GM19324 (cell line): ENCODE results near the gene DNHD1.

ENCODE experiments used
- ATAC-seq: cut with Tn5 transposase; IDR thresholded peaks from one replicate; pipeline ENCODE4 v1.9.1; 2021; ENCODE audit warnings: mild to moderate bottlenecking, moderate library complexity; ENCODE audit not compliant: unreplicated experiment, low FRiP score

Gene DNHD1

DNA sequence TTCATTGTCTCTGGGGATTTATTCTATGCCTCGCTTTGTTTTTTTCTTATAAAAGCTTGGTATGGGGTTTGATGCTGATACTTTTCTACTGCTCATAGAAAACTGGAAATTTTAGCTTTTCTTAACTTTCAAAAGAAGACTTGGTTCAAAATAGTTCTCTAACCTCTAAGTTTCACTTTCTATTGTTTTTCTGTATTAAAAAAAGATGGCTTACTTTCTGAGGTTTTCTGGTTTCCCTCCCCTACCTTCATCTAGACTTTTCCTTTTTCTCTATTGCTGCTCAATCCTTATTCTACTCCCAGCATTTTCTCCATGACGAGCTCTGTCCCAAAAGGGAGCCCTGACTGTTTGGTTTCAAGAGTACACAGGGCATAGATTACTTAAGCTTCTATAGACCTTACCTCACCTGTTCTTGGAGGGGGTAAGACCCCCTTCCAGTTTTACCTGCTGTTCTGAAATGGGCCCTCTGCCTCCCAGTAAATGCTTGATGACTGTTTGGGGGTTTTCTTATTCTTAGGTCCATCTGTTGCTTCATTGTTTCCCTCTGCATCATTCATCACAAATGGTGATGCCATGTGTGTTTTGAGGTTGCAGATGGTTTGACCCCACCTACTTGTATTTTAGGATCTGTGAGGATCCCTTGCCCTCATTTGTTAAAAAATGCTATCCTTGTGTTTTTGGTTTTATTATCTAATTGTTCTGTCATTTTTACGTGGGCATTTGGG lies 29.5 kb downstream of the DNHD1 start:
- no peak for ATAC-seq

DNA sequence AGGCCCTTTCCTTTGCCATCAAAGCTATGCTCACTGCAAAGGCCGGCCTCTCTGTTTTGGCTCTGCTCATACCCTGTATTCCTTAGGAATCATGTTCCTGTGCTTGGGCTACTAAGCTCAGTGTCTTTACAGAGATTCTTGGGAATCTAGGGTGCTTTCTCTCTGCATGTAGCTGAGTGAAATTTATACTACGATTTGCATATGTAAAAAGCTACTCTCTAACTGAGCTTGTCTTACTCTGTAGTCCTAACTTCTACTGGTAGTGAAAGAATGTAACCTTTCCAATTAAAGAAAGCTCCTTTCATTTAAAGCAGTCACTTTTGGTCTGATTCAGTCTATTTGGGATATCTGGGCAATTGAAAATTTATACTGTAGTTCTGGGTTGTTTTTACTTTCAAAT lies 32.2 kb downstream of the DNHD1 start:
- no peak for ATAC-seq

DNA sequence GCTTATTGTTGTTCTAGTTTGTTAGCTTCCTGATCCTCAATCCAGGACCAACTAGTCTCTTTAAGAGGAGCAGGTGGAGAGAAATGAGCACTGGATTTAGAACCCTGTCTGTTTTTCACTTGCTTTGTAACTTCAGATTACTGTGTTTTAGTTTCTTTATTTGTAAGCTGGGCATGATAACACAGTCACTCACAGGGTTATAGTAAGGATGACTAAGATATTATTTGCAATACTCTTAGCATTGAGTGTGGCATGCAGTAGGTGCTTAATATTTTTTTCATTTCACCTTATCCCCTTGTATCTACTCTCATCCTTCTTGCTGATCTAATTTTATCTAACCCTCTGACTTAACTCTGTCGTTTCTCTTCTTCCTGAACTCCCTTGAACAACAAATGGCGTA lies 33.8 kb downstream of the DNHD1 start:
- ATAC-seq: no peak

DNA sequence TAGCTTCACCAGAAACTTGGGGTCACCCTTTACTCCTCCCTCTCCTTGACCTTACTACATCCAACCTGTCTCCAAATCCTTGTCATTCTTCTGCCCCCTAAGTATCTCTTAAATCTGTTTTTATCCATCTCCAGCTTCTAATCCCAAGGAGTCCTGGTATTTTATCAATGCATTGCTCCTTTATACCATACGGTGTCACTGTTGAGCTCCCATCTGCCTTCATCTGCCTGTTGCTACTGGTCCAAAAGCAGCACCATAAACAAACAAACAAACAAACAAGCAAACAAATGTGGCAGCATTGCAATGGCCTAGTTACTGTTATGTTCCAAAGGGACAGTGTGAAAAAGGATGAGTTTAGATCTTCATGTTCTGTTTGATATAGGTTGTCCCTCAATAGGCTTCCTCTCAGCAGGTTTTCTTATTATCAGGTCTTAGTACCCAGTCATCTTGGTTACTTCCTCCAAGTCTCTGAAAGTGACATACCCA lies 34.2 kb downstream of the DNHD1 start:
- no peak for ATAC-seq

DNA sequence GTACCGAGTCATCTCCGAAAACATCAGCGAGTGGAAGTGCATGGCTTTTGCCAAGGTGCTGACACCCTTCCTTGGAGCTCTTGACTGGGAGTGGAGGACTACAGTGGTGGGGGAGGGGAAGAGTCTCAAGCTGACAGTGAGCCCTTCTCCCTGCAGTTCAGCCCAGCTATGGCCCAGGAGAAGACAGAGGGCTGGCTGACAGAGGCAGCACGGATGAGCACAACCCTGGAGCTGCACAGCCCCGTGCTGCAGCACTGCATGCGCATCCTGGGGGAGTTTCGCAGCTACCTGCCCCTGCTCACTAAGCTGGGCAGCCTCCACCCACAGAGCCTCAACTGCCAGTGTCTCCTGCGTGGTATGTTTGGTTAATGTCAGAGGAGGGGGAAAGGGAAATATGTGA lies 41.4 kb downstream of the DNHD1 start:
- ATAC-seq: no peak

DNA sequence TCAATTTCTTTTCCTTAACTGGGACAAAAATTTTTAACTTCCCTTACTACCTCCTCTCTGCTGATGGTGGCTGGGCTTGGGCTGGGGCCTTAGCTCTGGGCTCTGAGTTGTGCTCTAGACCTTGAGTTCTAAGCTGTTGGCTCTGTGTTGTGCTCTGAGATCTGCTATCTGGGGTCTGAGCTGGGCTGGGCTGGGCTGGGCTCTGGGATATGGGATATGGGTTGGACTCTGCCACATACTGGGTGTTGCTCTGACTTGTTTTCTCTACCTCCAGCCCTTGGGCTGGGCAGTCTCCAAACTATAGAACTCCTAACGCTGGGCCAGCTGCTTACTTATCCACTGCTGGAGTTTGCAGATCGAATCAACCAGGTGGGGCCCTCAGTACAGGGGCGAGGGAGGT lies 41.9 kb downstream of the DNHD1 start:
- no peak for ATAC-seq

DNA sequence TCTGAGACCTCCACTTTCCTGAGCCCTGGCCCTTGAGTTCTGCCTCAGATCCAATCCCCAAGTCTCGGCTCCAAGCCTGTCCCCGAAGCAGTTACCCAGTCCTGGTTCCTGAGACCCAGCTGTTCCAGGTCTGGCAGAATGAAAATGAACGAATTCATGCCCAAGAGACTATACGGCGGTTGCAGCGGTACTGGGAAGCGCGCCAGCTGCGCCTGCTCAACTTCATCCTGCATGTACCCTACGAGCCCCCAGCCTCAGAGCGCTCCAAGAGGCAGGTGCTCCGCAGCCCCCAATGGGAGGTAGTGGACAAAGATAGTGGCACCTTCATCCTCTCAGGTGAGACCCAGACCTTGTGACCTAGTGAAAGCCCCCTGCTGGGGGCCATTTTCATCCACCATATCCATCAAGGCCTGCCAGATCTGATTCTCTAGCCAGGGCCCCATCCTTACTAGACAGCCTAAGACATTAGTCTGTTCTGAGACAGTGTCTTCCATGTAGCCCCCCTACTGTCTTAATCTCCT lies 42.7 kb downstream of the DNHD1 start:
- ATAC-seq: no peak

DNA sequence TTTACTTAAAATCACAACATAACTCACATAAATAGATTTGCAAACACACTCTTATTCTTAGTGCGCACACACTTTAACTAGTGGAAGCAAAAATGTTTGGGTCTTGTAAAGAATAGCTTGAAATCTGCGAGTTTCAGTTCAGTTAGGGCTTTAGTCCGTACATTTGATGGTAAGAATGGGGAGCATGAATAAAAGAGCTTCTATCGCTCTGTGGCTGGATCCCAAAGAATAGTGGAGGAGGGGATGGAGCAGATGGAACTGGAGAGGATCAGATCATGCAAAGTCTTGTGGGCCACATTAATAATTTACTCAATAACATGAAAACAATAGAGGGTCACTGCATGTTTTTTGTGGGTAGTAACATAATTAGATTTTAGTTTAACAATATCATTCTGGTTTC lies 44.3 kb downstream of the DNHD1 start:
- ATAC-seq: no peak

DNA sequence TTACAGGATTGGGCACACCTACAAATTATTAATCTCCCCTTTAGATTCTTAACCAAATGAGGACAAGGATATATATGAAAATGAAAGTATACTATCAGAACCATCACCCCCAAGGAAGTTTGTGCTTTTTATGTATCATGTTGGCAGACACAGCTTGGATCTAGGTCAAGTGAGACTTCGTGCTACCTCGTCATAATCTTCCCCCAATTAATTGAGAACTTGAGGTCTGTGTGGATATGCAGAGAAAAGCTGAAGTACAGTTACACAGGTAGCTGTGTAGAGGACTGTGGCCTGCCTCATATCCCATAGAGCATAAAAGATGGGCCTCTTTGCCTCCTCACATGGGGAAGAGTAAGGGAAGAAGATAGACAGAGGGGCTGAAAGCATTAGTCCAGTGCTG lies 45.6 kb downstream of the DNHD1 start:
- no peak for ATAC-seq

DNA sequence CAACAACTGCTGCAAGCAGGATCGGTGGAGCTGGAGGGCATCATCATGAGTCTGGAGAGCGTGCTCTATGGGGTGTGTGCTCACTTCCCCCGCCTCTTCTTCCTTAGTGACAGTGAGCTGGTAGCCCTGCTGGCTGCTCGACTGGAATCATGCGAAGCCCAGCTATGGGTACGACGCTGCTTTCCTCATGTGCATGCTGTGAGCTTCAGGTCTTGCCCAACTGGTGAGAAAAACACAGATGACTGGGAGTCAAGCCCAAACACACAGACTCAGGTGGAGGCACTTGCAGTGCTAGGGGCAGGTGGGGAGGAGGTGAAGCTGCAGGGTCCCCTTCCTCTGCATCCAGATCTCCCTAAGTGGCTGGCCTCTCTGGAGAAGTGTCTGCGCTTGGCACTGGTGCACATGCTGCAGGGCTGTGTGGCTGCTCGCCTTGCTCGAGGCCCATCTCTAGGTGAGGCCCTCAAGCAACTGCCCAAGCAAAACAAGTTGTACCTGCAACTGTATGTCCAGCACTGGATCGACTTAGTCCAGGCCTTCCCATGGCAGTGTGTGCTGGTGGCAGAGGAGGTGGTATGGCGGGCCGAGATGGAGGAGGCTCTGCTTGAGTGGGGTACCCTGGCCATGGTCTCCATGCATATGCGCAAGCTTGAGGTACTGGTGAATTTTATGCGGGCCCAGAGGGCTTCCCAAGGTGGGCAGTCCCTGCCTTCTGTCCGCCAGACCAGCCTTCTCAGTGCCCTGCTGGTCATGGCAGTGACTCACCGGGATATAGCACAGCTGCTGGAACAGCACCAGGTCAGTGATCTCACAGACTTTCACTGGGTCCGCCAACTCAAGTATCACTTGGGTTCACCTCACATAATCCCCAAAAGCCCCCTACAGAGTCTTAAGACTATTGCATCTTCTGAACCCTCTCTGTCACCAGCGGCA lies 48.1 kb downstream of the DNHD1 start:
- no peak for ATAC-seq

DNA sequence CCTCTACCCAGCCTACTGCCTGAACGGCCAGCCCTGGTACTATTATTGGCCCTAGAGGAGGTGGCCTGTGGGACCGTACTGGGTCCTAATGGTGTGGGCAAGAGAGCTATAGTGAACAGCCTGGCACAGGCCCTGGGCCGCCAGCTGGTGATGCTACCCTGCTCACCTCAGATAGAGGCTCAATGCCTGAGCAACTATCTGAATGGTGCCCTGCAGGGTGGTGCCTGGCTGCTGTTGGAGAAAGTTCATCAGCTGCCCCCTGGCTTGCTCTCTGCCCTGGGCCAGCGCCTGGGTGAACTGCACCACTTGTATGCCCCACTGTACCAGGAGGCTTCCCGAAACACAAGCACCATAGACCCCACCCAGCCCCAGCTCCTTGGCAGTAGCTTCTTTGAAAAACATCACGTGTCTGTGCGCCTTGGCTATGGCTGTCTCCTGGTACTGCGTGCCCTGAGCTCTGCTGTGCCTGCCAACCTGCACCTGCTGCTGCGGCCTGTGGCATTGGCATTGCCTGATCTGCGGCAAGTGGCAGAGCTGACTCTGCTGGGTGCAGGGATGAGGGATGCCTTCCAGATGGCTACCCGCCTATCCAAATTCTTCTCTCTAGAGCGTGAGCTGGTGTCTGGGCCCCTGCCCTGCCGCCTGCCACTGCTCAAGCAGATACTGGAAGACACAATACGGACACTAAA lies 49.0 kb downstream of the DNHD1 start:
- no peak for ATAC-seq

DNA sequence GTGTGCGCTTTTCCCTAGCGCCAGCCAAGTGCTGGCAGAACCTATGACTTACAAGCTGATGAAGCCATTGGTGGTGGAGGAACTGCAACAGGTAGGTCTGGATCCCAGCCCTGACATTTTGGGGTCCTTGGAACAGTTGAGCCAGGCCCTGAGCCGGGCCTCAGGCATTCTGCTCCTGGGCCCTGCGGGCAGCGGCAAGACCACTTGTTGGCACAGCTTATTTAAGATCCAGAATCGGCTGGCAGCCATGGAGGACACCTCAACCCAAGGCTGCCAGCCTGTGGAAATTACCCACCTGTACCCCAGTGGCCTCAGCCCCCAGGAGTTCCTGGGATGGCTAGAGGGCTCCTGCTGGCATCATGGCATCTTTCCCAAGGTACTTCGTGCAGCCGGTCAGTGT lies 49.7 kb downstream of the DNHD1 start:
- no peak for ATAC-seq

DNA sequence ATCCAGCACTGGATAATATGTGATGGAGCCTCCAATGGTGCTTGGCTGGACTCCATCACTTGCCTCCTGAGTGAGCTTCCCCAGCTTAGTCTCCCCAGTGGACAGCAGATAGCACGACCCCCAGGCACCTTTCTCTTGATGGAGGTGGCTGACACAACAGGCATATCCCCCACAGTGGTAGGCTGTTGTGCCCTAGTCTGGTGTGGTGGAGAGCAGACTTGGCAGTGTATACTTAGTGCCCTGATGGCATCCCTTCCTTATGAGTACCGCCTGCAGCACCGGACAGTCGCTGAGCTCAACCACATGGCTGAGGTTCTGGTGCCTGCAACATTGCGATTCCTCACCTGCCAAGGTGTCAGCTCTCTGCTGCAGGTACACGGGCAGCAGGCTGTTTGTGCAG lies 50.1 kb downstream of the DNHD1 start:
- no peak for ATAC-seq

DNA sequence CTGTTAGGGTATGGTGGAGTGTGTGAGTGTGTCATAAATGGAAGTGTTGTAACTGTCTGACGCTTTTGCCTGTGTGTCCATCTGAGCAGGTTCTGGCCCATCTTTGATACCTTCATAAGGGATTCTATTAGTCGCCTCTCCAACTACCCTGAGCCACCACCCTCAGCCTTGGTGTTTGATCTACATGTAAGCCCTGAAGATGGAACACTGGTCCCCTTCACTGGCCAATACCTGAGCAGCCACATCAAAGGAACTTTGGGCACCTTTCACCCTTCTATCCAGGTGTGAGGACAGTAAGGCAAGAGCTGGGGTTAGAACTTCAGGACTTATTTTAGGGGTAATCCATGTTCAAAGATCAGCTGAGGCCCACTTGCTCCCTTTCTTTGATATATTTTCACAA lies 51.0 kb downstream of the DNHD1 start:
- ATAC-seq: no peak

DNA sequence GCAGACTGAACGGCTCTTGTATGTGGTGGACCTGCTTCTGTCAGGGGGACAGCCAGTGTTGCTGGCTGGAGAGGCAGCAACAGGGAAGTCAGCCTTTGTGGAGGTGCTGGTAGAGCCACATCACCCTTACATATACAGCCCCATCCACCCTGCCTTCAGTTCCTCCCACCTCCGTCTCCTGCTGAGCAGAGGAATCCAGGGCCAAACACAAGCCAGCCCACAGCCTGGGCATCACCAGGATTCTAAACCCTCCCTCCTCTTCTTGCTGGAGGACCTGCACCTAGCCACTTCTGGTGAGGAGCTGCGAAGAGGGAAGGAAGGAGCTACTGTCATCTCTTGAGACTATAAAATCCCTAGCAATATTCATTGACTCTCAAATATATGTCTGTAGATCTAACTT lies 51.6 kb downstream of the DNHD1 start:
- no peak for ATAC-seq

DNA sequence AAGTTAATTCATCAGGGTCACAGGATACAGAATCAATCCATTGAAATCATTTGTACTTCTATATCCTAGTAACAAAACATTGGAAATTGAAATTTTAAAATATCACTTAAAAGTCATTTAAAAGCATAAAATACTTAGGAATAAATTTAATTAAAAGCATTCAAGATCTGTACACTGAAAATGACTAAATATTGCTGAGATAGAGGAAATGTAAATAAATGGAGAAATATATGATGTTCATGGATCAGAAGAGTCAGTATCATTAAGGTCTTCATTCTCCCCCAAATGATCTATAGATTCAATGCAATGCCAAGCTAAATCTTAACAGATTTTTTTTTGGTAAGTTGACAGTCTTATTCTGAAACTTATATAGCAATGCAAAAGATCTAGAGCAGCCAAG lies 56.6 kb downstream of the DNHD1 start:
- no peak for ATAC-seq

DNA sequence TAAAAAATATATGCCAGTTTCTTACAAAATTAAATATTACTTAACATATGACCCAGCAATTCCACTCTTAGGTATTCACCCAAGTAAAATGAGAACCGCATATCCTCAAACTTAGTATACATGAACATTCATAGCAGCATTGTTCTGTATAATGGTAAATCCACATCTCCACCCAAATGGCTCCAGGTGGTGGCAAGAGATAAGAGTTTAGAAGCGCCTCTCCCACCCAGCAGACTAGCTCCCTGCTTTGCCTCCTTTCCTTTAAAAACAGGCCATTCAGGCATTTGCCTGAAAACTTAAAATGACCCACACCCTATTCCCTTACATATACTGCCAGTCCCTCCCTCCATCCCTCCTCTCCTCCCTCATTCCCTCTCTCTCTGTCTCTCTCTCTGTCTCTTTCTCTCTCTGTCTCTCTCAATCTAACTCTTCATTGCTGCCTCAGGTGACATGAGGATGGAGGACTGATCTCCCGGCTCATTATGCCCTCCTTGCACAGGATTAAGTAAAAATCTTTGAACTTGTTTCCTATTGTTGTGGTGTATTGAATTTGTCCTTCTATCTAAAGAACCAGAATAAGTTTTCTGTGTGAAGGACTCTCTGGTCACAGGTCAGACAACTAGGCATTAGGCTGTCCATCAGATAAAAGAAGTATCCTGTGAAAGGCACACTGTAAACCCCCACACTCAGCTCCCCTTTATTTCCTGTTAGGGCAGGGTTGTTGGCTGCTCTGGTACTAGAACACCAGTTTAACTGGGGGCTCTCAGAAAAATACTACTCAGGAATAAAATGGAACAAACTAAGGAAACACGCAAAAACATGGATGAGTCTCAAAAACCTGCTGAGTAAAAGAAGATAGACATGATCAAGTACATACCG lies 58.0 kb downstream of the DNHD1 start:
- ATAC-seq: no peak

DNA sequence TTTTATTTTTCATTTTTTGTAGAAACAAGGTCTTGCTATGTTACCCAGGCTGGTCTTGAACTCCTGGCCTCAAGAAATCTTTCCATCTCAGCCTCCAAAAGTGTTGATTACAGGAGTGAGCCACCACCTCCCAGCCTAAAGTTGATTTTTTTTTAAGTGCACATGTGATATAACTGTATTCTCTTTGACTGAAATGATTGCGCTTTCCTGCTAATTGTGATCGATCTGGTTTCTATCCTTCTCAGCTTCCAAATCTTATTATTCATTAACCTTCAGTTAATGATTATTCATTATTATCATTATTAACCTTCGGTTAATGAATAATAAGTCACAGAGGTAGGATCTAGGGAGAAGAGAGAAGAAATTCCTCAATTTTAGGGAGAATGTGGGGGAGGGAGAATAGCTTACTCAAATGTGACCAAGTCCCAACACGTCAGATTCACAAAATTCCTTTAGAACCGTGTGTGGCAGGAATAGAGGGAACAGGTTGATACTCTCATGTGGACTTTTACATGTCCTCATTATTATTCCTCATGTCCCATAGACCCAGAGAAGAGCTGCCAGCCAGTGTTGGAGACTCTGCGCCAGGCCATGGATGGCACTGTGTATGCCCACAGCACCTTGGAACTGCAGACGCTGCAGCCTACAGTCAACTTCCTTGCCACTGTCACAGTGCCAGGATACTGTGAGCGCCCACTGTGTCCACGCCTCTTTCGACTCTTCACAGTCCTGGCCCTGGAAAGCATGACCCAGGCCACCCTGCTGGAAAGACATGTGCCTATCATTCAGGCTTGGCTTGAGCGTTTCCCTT lies 59.3 kb downstream of the DNHD1 start:
- ATAC-seq: no peak

DNA sequence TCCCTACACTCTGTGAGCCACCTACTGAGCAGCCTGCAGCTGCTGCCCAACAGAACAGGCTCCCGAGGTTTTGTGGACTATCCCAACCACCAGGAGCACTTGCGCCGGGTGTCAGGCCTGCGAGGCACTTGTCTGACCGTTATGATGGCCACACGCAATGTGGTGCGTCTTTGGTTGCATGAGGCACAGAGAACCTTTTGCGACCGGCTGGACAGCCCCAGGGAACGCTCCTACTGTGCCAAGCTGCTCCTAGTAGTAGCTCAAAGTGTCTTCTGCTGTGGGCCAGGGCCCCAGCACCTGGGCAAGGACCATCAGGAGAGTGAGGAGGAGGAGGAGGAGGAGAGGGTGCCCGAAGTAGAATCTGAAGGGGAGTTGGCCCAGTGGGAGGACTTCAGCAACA lies 60.0 kb downstream of the DNHD1 start:
- no peak for ATAC-seq
